Osteocyte (in vitro differentiated cells): ENCODE measurements around the gene KCNK6. TPM values are rescaled to one million over a fixed set of nuclear protein-coding genes. Genes with fewer than 3 reads are reported as not detected.

ENCODE experiments used
- DNase-seq: peaks from one replicate; pipeline ENCODE4 v3.0.0; 2021; ENCODE audit warnings: mixed read lengths; ENCODE audit not compliant: unreplicated experiment; ENCODE audit errors: extremely low spot score
- H3K27ac Mint-ChIP-seq: one replicate; pipeline ENCODE4 v1.8.0; 2021; ENCODE audit warnings: mild to moderate bottlenecking, mixed read lengths; ENCODE audit not compliant: unreplicated experiment
- H3K27me3 Mint-ChIP-seq: one replicate; pipeline ENCODE4 v1.8.0; 2021; ENCODE audit warnings: mixed read lengths; ENCODE audit not compliant: unreplicated experiment
- H3K36me3 Mint-ChIP-seq: one replicate; pipeline ENCODE4 v1.8.0; 2021; ENCODE audit warnings: mixed read lengths; ENCODE audit not compliant: unreplicated experiment
- H3K4me1 Mint-ChIP-seq: one replicate; pipeline ENCODE4 v1.8.0; 2021; ENCODE audit warnings: mixed read lengths; ENCODE audit not compliant: unreplicated experiment
- H3K4me3 Mint-ChIP-seq: one replicate; pipeline ENCODE4 v1.8.0; 2021; ENCODE audit warnings: mild to moderate bottlenecking, moderate library complexity, mixed read lengths; ENCODE audit not compliant: unreplicated experiment
- H3K9me3 Mint-ChIP-seq: one replicate; pipeline ENCODE4 v1.8.0; 2021; ENCODE audit warnings: mixed read lengths; ENCODE audit not compliant: unreplicated experiment
- CTCF ChIP-seq: fragments of 200-600 bp; sonication (generic); IDR thresholded peaks from 2 replicates; pipeline ENCODE4 v1.5.0; 2021; ENCODE audit warnings: antibody characterized with exemption, mild to moderate bottlenecking, moderate library complexity
- total RNA-seq: library from RNA; stranded (reverse); gene quantifications from 2 replicates; pipeline ENCODE4 v1.2.1, GENCODE V29; 2021

KCNK6 gene
- total RNA-seq, 1 donor from 2014 or later: 13.0 TPM

GRCh38 chr19:38340927-38341326 lies 21.3 kb downstream of the KCNK6 start:
- Mint-ChIP-seq H3K27me3 (no peaks in the 10 kb centered on the region), H3K36me3 (peaks cover 4% of the 10 kb centered on the region), H3K9me3 (no peaks in the 10 kb centered on the region), H3K4me1 (peaks cover 7% of the 10 kb centered on the region), H3K27ac (no peak overlapping the region), H3K4me3 (no peak overlapping the region)
- no peak for TF ChIP-seq CTCF
- DNase-seq: no peak

- Mint-ChIP-seq H3K36me3 (peaks cover 2% of the 10 kb centered on the region), H3K4me3 (no peak overlapping the region), H3K9me3 (no peaks in the 10 kb centered on the region), H3K27me3 (no peaks in the 10 kb centered on the region), H3K27ac (no peak overlapping the region), H3K4me1 (no peaks in the 10 kb centered on the region)
- DNase-seq: no peak
- no peak for TF ChIP-seq CTCF
Measured at GRCh38 chr19:38346837-38347236, 27.2 kb downstream of the KCNK6 start.

GRCh38 chr19:38350883-38351282 lies 31.2 kb downstream of the KCNK6 start:
- no peak for DNase-seq
- no peaks in the 10 kb centered on the region for H3K9me3 Mint-ChIP-seq
- peaks cover 3% of the 10 kb centered on the region for H3K27me3 Mint-ChIP-seq
- no peak overlapping the region for H3K27ac Mint-ChIP-seq
- TF ChIP-seq CTCF: no peak
- no peaks in the 10 kb centered on the region for H3K36me3 Mint-ChIP-seq
- no peak overlapping the region for H3K4me3 Mint-ChIP-seq
- H3K4me1 Mint-ChIP-seq: no peaks in the 10 kb centered on the region

- no peak for TF ChIP-seq CTCF
- no peaks in the 10 kb centered on the region for H3K36me3 Mint-ChIP-seq
- no peaks in the 10 kb centered on the region for H3K9me3 Mint-ChIP-seq
- H3K4me1 Mint-ChIP-seq: no peaks in the 10 kb centered on the region
- DNase-seq: no peak
- H3K27me3 Mint-ChIP-seq: peaks cover 11% of the 10 kb centered on the region
- no peak overlapping the region for H3K4me3 Mint-ChIP-seq
- H3K27ac Mint-ChIP-seq: no peak overlapping the region
Measured at GRCh38 chr19:38351865-38352395, 32.3 kb downstream of the KCNK6 start.

GRCh38 chr19:38352611-38353010 lies 33.0 kb downstream of the KCNK6 start:
- Mint-ChIP-seq H3K36me3 (no peaks in the 10 kb centered on the region), H3K27ac (no peak overlapping the region), H3K27me3 (peaks cover 11% of the 10 kb centered on the region), H3K4me1 (no peaks in the 10 kb centered on the region), H3K4me3 (no peak overlapping the region), H3K9me3 (no peaks in the 10 kb centered on the region)
- TF ChIP-seq CTCF: no peak
- DNase-seq: no peak
